Suprapubic skin (tissue), 4 donors: ENCODE results near the gene FOXK1.

Experiments used
- CTCF ChIP-seq, 2 donors: fragments of 200-600 bp in 1 of 2; fragments of 450-650 bp in 1 of 2; sonication (generic) in 1 of 2; IDR thresholded peaks; one replicate each; pipeline ENCODE4 v1.5.1; 2016 to 2019; ENCODE audit warnings: antibody characterized with exemption in 2 of 2, mild to moderate bottlenecking in 1 of 2, moderate library complexity in 1 of 2
- EP300 ChIP-seq: sonication (generic); formaldehyde crosslinking; IDR thresholded peaks from one replicate; pipeline ENCODE4 v1.6.1; 2017; ENCODE audit warnings: antibody characterized with exemption
- POLR2A ChIP-seq, 2 donors: fragments of 450-650 bp; IDR thresholded peaks; one replicate each; pipeline ENCODE4 v1.6.1; 2017; ENCODE audit warnings: antibody characterized with exemption in 2 of 2, mild to moderate bottlenecking in 2 of 2, moderate library complexity in 2 of 2
- POLR2AphosphoS5 ChIP-seq, 3 donors: sonication (generic); formaldehyde crosslinking; IDR thresholded peaks; one replicate each; pipeline ENCODE4 v1.6.1; 2017; ENCODE audit warnings: antibody characterized with exemption in 3 of 3

DNA sequence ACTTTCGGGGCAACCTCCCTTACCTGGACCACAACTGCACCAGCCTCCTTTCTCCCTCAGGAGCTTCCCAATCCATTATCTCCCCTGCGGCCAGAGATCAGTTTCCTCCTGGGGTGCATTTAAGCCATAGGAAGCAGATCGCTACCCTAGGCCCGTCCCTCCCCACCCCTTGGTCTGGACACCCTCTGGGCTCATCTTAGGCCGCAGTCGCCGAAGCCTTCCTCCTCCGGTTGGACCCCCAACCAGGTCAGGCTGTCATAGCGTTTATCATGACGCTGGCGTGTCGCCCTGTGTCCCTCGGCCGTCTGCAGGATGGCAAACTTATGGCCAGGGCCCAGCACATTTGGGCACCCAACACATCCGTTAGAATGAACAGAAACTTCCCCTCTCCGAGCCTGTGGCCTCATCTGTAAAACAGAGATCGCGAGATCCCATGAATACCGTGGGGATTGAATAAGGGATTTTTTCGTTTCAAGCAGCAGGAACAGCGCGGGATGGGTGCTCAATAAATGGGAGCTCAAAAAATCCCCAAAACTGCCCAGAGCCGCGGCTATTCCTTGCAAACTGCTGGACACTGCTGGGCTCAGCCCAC lies 92.7 kb downstream of the FOXK1 start:
- TF ChIP-seq CTCF (IDR thresholded peaks at IDR 0.05) (no peak), POLR2AphosphoS5 (IDR thresholded peaks at IDR 0.05) (no peak), POLR2A (IDR thresholded peaks at IDR 0.05) (no peak), EP300 (no peak)
